K562 (cell line): Measurements from ENCODE around the gene SPHK1. TPM values are rescaled to one million over a fixed set of nuclear protein-coding genes. Genes with fewer than 3 reads are reported as not detected.

Source experiments
- FOXA3 ChIP-seq, 2 experiments: fragments of 450-650 bp in 1 of 2; sonication (generic) in 1 of 2; formaldehyde crosslinking; IDR thresholded peaks in 1 of 2; conservative IDR thresholded peaks in 1 of 2; 2 replicates each; pipeline versions ENCODE4 v1.4.0 to v1.8.0; 2020 to 2022; ENCODE audit warnings: mild to moderate bottlenecking in 2 of 2, missing genetic modification reagents in 1 of 2
- HLTF ChIP-seq: fragments of 450-650 bp; IDR thresholded peaks from 2 replicates; pipeline ENCODE4 v1.6.1; 2016
- LEF1 ChIP-seq: fragments of 450-650 bp; IDR thresholded peaks from 2 replicates; pipeline ENCODE4 v1.6.1; 2016; ENCODE audit warnings: mild to moderate bottlenecking
- MEF2A ChIP-seq: IDR thresholded peaks from 2 replicates; pipeline ENCODE4 v1.6.1; 2011; ENCODE audit warnings: low read depth, mild to moderate bottlenecking, low read length, moderate library complexity; ENCODE audit not compliant: control insufficient read depth
- NFRKB ChIP-seq: fragments of 450-650 bp; IDR thresholded peaks from 2 replicates; pipeline ENCODE4 v1.6.1; 2016; ENCODE audit warnings: low read depth
- RBFOX2 ChIP-seq: fragments of 200-400 bp; formaldehyde crosslinking; IDR thresholded peaks from 2 replicates; pipeline ENCODE4 v1.6.1; 2017; ENCODE audit warnings: low read depth, mild to moderate bottlenecking, low read length, moderate library complexity
- ZFX ChIP-seq: sonication (generic); formaldehyde crosslinking; IDR thresholded peaks from 2 replicates; pipeline ENCODE4 v1.8.0; 2022; ENCODE audit warnings: mild to moderate bottlenecking, missing genetic modification reagents, moderate library complexity
- ZNF318 ChIP-seq, 2 experiments: fragments of 450-650 bp; IDR thresholded peaks; 2 replicates each; pipeline ENCODE4 v1.6.1; 2016; ENCODE audit warnings: mild to moderate bottlenecking in 2 of 2, borderline replicate concordance in 1 of 2, low read depth in 1 of 2, moderate library complexity in 1 of 2
- ZNF518B ChIP-seq: fragments of 250-450 bp; sonication (Bioruptor Pico); IDR thresholded peaks from 2 replicates; pipeline ENCODE4 v1.5.0; 2021; ENCODE audit warnings: mild to moderate bottlenecking, moderate library complexity
- ZNF764 ChIP-seq: fragments of 250-450 bp; sonication (Bioruptor Pico); IDR thresholded peaks from 2 replicates; pipeline ENCODE4 v1.4.0; 2020; ENCODE audit warnings: low read depth, mild to moderate bottlenecking, moderate library complexity
- ZNF830 ChIP-seq: fragments of 250-450 bp; sonication (Bioruptor Pico); IDR thresholded peaks from 2 replicates; pipeline ENCODE4 v1.5.0; 2021; ENCODE audit warnings: mild to moderate bottlenecking
- ZSCAN29 ChIP-seq: fragments of 450-650 bp; IDR thresholded peaks from 2 replicates; pipeline ENCODE4 v1.6.1; 2017
- polyA plus RNA-seq, 8 experiments: library from polyadenylated mRNA; depleted of rRNA in 4 of 8; stranded (reverse) in 5 of 8; unstranded in 3 of 8; fragments of >200 nt; fragmentation: Nextera tagmentation in 2 of 8; fragmentation: Illumina TruSeq in 1 of 8; extraction: Ambion mirVana in 2 of 8; extraction: Trizol in 1 of 8; gene quantifications; 2 replicates each; pipeline versions ENCODE4 v1.2.1 to v1.2.3, GENCODE V29; 2011 to 2014; ENCODE audit warnings: inconsistent platforms in 1 of 8, missing spikeins in 1 of 8
- total RNA-seq, 7 experiments: library from RNA; depleted of rRNA in 6 of 7; stranded (reverse); fragments of >200 nt in 6 of 7; fragmentation: Illumina TruSeq in 2 of 7; extraction: Trizol in 2 of 7; gene quantifications; 2 replicates each; pipeline versions ENCODE4 v1.2.1 to v1.2.3, GENCODE V29; 2011 to 2021; ENCODE audit warnings: low replicate concordance in 1 of 7

SPHK1 gene
- total and polyA plus RNA-seq, 9 of the 15 experiments (the other 6 are each of a cell fraction or from before 2014, with no cell fraction given), result 0.21 to 60.3 (median 14.5) TPM

GRCh38 chr17:76353599-76354316 is 30.7 kb upstream of the SPHK1 start, which contains the start of gene PRPSAP1 (continued):
- no peak for TF ChIP-seq FOXA3 (CRISPR knock-in tag; conservative IDR thresholded peaks at IDR 0.05 in 1 of 2, IDR thresholded peaks at IDR 0.05 in 1 of 2)
- TF ChIP-seq NFRKB, result peak; percentile 88
- TF ChIP-seq RBFOX2, result peak; percentile 94
- TF ChIP-seq MEF2A, result no peak
- no peak for TF ChIP-seq ZSCAN29
- TF ChIP-seq ZNF518B (CRISPR knock-in tag), result no peak
- TF ChIP-seq ZNF318 (IDR thresholded peaks at IDR 0.05; ENCODE audit: borderline replicate concordance in 1 of 2, low read depth in 1 of 2), result peak in 1 of 2 experiments; percentile 20; a peak in 1 of 4 replicates
- no peak for TF ChIP-seq ZNF830 (CRISPR knock-in tag)
- no peak for TF ChIP-seq HLTF
- no peak for TF ChIP-seq ZNF764
- peak; percentile 79 for TF ChIP-seq ZFX
- no peak for TF ChIP-seq LEF1
